ENCODE measurements around the gene CABLES1.
A peak's percentile ranks its signal among the peaks of the same experiment; 100 is the strongest.
"Not testable (repeated sequence)": the region's sequence is repeated elsewhere in the genome, so short reads cannot be mapped to it uniquely, and the experiment has no call there.

The CABLES1 gene

GRCh38 chr18:23134780-23135549, at the start of gene CABLES1:
Gene CABLES1, plus strand, starts transcription at chr18:23135485. Its CDS starts 278 bp downstream, at chr18:23135763.
- H3K4me3 ChIP-seq (ENCODE audit: low read depth, low read length) = peak within 1 kb of the TSS; percentile 84

- H3K4me3 ChIP-seq (ENCODE audit: low read depth, low read length) = no peak overlapping the region
These were observed 47.9 kb upstream of the CABLES1 start for GRCh38 chr18:23087352-23087751.

- H3K4me3 ChIP-seq (ENCODE audit: low read depth, low read length) = no peak overlapping the region
These were observed 47.0 kb upstream of the CABLES1 start for GRCh38 chr18:23088310-23088709.

- not testable (repeated sequence) for H3K4me3 ChIP-seq (ENCODE audit: low read depth, low read length)
These were observed 44.0 kb upstream of the CABLES1 start for GRCh38 chr18:23091017-23091993.

GRCh38 chr18:23092121-23092520, 43.2 kb upstream of the CABLES1 start:
- no peak overlapping the region for H3K4me3 ChIP-seq (ENCODE audit: low read depth, low read length)

- not testable (repeated sequence) for H3K4me3 ChIP-seq (ENCODE audit: low read depth, low read length)
These were observed 42.2 kb upstream of the CABLES1 start for GRCh38 chr18:23093130-23093529.

GRCh38 chr18:23093772-23094171, 41.5 kb upstream of the CABLES1 start:
- no peak overlapping the region for H3K4me3 ChIP-seq (ENCODE audit: low read depth, low read length)

- H3K4me3 ChIP-seq (ENCODE audit: low read depth, low read length) = no peak overlapping the region
These were observed 40.7 kb upstream of the CABLES1 start for GRCh38 chr18:23094411-23095190.

GRCh38 chr18:23095463-23095862, 39.8 kb upstream of the CABLES1 start:
- H3K4me3 ChIP-seq (ENCODE audit: low read depth, low read length) = no peak overlapping the region

- H3K4me3 ChIP-seq (ENCODE audit: low read depth, low read length) = not testable (repeated sequence)
These were observed 38.3 kb upstream of the CABLES1 start for GRCh38 chr18:23097016-23097415.

GRCh38 chr18:23099621-23100020, 35.7 kb upstream of the CABLES1 start:
- no peak overlapping the region for H3K4me3 ChIP-seq (ENCODE audit: low read depth, low read length)

- no peak overlapping the region for H3K4me3 ChIP-seq (ENCODE audit: low read depth, low read length)
These were observed 33.3 kb upstream of the CABLES1 start for GRCh38 chr18:23101861-23102432.

GRCh38 chr18:23102493-23103261, 32.6 kb upstream of the CABLES1 start:
- no peak overlapping the region for H3K4me3 ChIP-seq (ENCODE audit: low read depth, low read length)

GRCh38 chr18:23103449-23103848, 31.8 kb upstream of the CABLES1 start:
- no peak overlapping the region for H3K4me3 ChIP-seq (ENCODE audit: low read depth, low read length)

- H3K4me3 ChIP-seq (ENCODE audit: low read depth, low read length) = no peak overlapping the region
These were observed 30.3 kb upstream of the CABLES1 start for GRCh38 chr18:23105030-23105429.

- no peak overlapping the region for H3K4me3 ChIP-seq (ENCODE audit: low read depth, low read length)
These were observed 29.6 kb upstream of the CABLES1 start for GRCh38 chr18:23105581-23106219.

- no peak overlapping the region for H3K4me3 ChIP-seq (ENCODE audit: low read depth, low read length)
These were observed 28.7 kb upstream of the CABLES1 start for GRCh38 chr18:23106575-23106974.

GRCh38 chr18:23107718-23108117, 27.6 kb upstream of the CABLES1 start:
- H3K4me3 ChIP-seq (ENCODE audit: low read depth, low read length) = no peak overlapping the region

GRCh38 chr18:23108496-23108895, 26.8 kb upstream of the CABLES1 start:
- no peak overlapping the region for H3K4me3 ChIP-seq (ENCODE audit: low read depth, low read length)
